GM18511 (cell line): ENCODE measurements around the gene IRAK2.

Experiments
- ATAC-seq: cut with Tn5 transposase; IDR thresholded peaks from one replicate; pipeline ENCODE4 v1.9.1; 2021; ENCODE audit warnings: mild to moderate bottlenecking, moderate library complexity; ENCODE audit not compliant: unreplicated experiment

IRAK2 gene

GRCh38 chr3:10223676-10224639 lies 59.2 kb downstream of the IRAK2 start:
- peak; percentile 75 for ATAC-seq

GRCh38 chr3:10224794-10225665 lies 60.3 kb downstream of the IRAK2 start:
- ATAC-seq: peak; percentile 38

- ATAC-seq: no peak
These were observed 61.6 kb downstream of the IRAK2 start for GRCh38 chr3:10226293-10226692.

- no peak for ATAC-seq
These were observed 63.7 kb downstream of the IRAK2 start for GRCh38 chr3:10228248-10228950.

GRCh38 chr3:10229576-10229975 lies 64.9 kb downstream of the IRAK2 start:
- no peak for ATAC-seq

- no peak for ATAC-seq
These were observed 67.4 kb downstream of the IRAK2 start for GRCh38 chr3:10232137-10232536.

GRCh38 chr3:10233988-10234387 lies 69.3 kb downstream of the IRAK2 start:
- no peak for ATAC-seq

GRCh38 chr3:10234526-10235230 lies 70.0 kb downstream of the IRAK2 start:
- ATAC-seq: no peak

- no peak for ATAC-seq
These were observed 70.8 kb downstream of the IRAK2 start for GRCh38 chr3:10235551-10235950.

GRCh38 chr3:10238345-10239183 lies 73.8 kb downstream of the IRAK2 start:
- no peak for ATAC-seq

- no peak for ATAC-seq
These were observed 76.1 kb downstream of the IRAK2 start for GRCh38 chr3:10240799-10241198.

GRCh38 chr3:10242182-10243065 lies 77.7 kb downstream of the IRAK2 start:
- peak; percentile 73 for ATAC-seq

GRCh38 chr3:10244009-10244408 lies 79.3 kb downstream of the IRAK2 start:
- no peak for ATAC-seq

- no peak for ATAC-seq
These were observed 80.5 kb downstream of the IRAK2 start for GRCh38 chr3:10245081-10245712.

- ATAC-seq: no peak
These were observed 83.0 kb downstream of the IRAK2 start for GRCh38 chr3:10247679-10248183.

- peak; percentile 94 for ATAC-seq
These were observed 83.7 kb downstream of the IRAK2 start, which contains the start of gene TATDN2 for GRCh38 chr3:10248184-10248983. Gene TATDN2 (plus strand): TSS chr3:10248459. CDS start chr3:10249201, 742 bp downstream.
